ENCODE results near the gene C4BPA.

GRCh38 chr1:207172885-207173284 is 68.9 kb downstream of the C4BPA start:
- TF ChIP-seq REST (IDR thresholded peaks at IDR 0.05; ENCODE audit: low read depth) (no peak), TAF1 (IDR thresholded peaks at IDR 0.05; ENCODE audit: low read depth) (no peak), MAX (IDR thresholded peaks at IDR 0.05) (no peak), FOXM1 (IDR thresholded peaks at IDR 0.05; ENCODE audit: borderline replicate concordance, low read depth) (no peak), TCF12 (IDR thresholded peaks at IDR 0.05; ENCODE audit: low read depth) (no peak), CEBPB (IDR thresholded peaks at IDR 0.05) (no peak), NFIC (IDR thresholded peaks at IDR 0.05) (no peak), ZBTB7A (IDR thresholded peaks at IDR 0.05; ENCODE audit: low read depth) (no peak), YY1 (IDR thresholded peaks at IDR 0.05; ENCODE audit: low read depth) (no peak), EP300 (IDR thresholded peaks at IDR 0.05; ENCODE audit: borderline replicate concordance) (no peak), CREB1 (IDR thresholded peaks at IDR 0.05; ENCODE audit: low read depth) (no peak)
- TF ChIP-seq, protein P1, sequence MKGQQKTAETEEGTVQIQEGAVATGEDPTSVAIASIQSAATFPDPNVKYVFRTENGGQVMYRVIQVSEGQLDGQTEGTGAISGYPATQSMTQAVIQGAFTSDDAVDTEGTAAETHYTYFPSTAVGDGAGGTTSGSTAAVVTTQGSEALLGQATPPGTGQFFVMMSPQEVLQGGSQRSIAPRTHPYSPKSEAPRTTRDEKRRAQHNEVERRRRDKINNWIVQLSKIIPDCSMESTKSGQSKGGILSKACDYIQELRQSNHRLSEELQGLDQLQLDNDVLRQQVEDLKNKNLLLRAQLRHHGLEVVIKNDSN (IDR thresholded peaks at IDR 0.05) = no peak

Measured in Ishikawa (cell line).